Measurements from ENCODE around the gene MLIP.

DNA sequence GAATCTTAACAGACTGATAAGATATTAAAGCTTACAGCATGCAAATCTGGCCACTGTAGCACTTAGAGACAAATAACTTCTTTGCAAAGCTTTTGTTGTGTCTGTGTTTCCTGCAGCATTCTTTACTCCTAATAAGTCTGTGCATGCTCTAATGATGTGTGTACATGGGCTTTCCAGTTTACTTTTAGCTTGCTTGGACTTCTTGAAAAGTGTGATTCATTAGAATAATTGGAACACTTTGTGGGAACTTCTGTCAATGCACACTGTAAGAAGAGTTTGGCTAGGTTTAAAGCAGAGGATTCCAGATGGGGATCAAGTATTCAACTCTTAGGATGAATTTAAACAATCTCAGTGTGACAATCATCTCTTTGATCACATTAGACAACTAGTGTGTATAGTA lies 174.9 kb downstream of the MLIP start:
- TF ChIP-seq, protein P1, sequence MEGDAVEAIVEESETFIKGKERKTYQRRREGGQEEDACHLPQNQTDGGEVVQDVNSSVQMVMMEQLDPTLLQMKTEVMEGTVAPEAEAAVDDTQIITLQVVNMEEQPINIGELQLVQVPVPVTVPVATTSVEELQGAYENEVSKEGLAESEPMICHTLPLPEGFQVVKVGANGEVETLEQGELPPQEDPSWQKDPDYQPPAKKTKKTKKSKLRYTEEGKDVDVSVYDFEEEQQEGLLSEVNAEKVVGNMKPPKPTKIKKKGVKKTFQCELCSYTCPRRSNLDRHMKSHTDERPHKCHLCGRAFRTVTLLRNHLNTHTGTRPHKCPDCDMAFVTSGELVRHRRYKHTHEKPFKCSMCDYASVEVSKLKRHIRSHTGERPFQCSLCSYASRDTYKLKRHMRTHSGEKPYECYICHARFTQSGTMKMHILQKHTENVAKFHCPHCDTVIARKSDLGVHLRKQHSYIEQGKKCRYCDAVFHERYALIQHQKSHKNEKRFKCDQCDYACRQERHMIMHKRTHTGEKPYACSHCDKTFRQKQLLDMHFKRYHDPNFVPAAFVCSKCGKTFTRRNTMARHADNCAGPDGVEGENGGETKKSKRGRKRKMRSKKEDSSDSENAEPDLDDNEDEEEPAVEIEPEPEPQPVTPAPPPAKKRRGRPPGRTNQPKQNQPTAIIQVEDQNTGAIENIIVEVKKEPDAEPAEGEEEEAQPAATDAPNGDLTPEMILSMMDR (IDR thresholded peaks at IDR 0.05), result no peak
- no peak for TF ChIP-seq POLR2A (IDR thresholded peaks at IDR 0.05)
- TF ChIP-seq EP300 (IDR thresholded peaks at IDR 0.05), result no peak
